Ovary (tissue), 3 donors: Measurements from ENCODE around the gene FAM8A1.

Experiments used
- EP300 ChIP-seq: sonication (generic); formaldehyde crosslinking; IDR thresholded peaks from one replicate; pipeline ENCODE4 v1.6.1; 2017; ENCODE audit warnings: antibody characterized with exemption
- TF ChIP-seq, protein P1 (sequence below), 3 donors: fragments of 450-650 bp in 2 of 3; fragments of 200-600 bp in 1 of 3; IDR thresholded peaks; one replicate each; pipeline versions ENCODE4 v1.5.1 to v1.8.0; 2016 to 2022; ENCODE audit warnings: antibody characterized with exemption in 3 of 3, mild to moderate bottlenecking in 1 of 3
- donor health status: DM: no; HTN: no; CAD: no.

DNA sequence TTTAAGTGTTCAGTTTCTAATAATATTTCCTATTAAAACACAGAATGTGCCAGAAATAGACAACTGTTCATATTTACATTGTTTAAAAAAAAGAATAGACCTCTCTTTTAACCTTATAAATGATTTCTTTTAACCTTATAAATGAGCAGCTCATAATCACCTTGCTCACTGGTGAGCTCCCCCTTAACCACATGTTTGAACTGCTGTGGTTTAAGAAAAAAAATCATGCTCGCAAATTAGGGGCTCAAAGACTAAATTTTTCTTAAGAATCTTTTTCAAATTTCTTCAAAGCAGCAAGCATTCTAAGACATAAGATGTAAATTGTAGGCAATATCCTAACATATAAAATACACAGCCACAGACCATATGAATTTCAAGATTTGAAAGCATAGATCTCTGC is 32.8 kb downstream of the FAM8A1 start:
- TF ChIP-seq, protein P1, sequence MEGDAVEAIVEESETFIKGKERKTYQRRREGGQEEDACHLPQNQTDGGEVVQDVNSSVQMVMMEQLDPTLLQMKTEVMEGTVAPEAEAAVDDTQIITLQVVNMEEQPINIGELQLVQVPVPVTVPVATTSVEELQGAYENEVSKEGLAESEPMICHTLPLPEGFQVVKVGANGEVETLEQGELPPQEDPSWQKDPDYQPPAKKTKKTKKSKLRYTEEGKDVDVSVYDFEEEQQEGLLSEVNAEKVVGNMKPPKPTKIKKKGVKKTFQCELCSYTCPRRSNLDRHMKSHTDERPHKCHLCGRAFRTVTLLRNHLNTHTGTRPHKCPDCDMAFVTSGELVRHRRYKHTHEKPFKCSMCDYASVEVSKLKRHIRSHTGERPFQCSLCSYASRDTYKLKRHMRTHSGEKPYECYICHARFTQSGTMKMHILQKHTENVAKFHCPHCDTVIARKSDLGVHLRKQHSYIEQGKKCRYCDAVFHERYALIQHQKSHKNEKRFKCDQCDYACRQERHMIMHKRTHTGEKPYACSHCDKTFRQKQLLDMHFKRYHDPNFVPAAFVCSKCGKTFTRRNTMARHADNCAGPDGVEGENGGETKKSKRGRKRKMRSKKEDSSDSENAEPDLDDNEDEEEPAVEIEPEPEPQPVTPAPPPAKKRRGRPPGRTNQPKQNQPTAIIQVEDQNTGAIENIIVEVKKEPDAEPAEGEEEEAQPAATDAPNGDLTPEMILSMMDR (IDR thresholded peaks at IDR 0.05) = no peak
- no peak for TF ChIP-seq EP300
